Measurements from ENCODE around the gene ESR2.

ESR2 gene

DNA sequence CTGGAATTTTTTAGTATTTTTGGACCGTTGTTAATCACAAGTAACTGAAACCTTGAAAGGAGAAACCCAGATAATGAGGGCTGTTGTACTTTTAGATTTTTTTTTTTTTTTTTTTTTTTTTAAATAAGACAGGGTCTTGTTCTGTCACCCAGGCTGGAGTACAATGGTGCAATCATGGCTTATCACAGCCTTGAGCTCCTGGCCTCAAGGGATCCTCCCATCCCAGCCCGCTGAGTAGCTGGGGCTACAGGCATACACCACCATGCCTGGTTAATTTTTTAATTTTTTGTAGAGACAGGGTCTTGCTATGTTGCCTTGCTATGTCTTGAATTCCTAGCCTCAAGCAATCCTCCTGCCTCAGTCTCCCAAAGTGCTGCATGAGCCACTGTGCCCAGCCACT lies 229.7 kb downstream of the ESR2 start:
- no peak overlapping the region for H3K4me3 ChIP-seq (IDR thresholded peaks at IDR 0.05; ENCODE audit: insufficient read depth, low read depth, low read length)
- no peak overlapping the region for H3K4me2 ChIP-seq
- no peaks in the 10 kb centered on the region for H3K27me3 ChIP-seq (ENCODE audit: insufficient read depth, low read depth)
- H3K79me2 ChIP-seq (ENCODE audit: insufficient read depth, low read depth), result no peaks in the 10 kb centered on the region
- H3K4me1 ChIP-seq (ENCODE audit: low read depth, poor library complexity, severe bottlenecking), result no peaks in the 10 kb centered on the region
- TF ChIP-seq, protein P1, sequence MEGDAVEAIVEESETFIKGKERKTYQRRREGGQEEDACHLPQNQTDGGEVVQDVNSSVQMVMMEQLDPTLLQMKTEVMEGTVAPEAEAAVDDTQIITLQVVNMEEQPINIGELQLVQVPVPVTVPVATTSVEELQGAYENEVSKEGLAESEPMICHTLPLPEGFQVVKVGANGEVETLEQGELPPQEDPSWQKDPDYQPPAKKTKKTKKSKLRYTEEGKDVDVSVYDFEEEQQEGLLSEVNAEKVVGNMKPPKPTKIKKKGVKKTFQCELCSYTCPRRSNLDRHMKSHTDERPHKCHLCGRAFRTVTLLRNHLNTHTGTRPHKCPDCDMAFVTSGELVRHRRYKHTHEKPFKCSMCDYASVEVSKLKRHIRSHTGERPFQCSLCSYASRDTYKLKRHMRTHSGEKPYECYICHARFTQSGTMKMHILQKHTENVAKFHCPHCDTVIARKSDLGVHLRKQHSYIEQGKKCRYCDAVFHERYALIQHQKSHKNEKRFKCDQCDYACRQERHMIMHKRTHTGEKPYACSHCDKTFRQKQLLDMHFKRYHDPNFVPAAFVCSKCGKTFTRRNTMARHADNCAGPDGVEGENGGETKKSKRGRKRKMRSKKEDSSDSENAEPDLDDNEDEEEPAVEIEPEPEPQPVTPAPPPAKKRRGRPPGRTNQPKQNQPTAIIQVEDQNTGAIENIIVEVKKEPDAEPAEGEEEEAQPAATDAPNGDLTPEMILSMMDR (conservative IDR thresholded peaks at IDR 0.05; ENCODE audit: low read depth, low read length), result no peak
- no peak overlapping the region for H3K9ac ChIP-seq
- H4K20me1 ChIP-seq (ENCODE audit: insufficient read depth), result no peaks in the 10 kb centered on the region
- no peaks in the 10 kb centered on the region for H3K36me3 ChIP-seq (ENCODE audit: insufficient read depth)
- no peak overlapping the region for H2AFZ ChIP-seq (ENCODE audit: low read depth)
- H3K27ac ChIP-seq, result no peak overlapping the region

DNA sequence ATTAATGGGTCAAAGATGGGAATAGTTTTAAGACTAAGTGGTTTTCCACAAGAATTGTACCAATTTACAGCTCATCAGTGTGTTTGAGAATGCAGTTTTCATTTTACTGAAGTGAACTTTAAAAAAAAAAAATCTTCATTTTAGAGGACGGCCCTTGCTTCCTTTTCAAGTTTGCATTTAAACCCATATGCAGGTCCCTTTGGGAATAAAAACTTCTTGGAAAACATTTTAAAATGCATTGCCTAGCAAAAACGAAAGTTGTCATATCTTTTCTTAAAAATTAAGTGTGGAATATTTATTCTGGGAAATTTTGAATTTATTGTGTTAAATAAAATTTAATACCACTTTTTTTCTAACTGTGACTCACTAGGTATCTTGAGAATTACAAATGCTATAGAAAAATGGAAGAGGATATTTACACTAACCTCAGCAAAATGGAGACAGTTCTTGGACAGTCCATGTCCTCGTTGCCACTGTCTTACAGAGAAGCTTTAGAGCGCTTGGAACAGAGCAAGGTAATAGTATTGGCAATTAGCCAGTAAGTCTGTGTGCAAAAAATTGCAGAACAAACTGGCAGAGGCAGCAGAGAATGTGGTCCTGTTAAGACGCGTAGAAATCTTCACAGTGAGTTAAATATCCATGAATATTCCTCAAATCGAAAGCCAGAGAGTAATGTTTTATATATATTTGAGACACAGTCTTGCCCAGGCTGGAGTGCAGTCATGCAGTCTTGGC lies 231.6 kb downstream of the ESR2 start:
- no peaks in the 10 kb centered on the region for H3K36me3 ChIP-seq (ENCODE audit: insufficient read depth)
- H3K4me2 ChIP-seq, result no peak overlapping the region
- TF ChIP-seq, protein P1 (conservative IDR thresholded peaks at IDR 0.05; ENCODE audit: low read depth, low read length), result no peak

DNA sequence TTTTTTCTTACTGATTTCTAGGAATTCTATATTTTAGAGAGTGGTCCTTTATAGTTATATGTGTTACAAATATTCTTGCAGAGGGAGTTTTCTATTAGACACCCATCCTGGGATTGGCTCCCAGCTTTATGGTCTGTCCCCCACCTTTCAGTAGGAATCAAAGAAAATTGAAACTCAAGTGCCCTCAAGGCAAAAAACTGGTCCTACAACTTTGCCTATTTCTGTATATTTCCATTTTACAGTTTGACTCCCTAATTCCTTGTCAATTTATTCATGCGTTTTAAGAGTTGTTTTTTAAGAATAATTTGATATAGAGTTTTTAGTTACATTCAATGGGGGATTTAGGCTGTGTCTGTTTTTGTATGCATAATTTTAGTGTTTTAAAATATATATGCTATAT lies 232.5 kb downstream of the ESR2 start:
- no peaks in the 10 kb centered on the region for H3K27me3 ChIP-seq (ENCODE audit: insufficient read depth, low read depth)
- TF ChIP-seq, protein P1 (conservative IDR thresholded peaks at IDR 0.05; ENCODE audit: low read depth, low read length), result no peak
- no peaks in the 10 kb centered on the region for H3K79me2 ChIP-seq (ENCODE audit: insufficient read depth, low read depth)
- H3K9ac ChIP-seq, result no peak overlapping the region
- H3K36me3 ChIP-seq (ENCODE audit: insufficient read depth), result no peaks in the 10 kb centered on the region
- no peak overlapping the region for H3K27ac ChIP-seq
- no peak overlapping the region for H2AFZ ChIP-seq (ENCODE audit: low read depth)
- no peaks in the 10 kb centered on the region for H3K4me1 ChIP-seq (ENCODE audit: low read depth, poor library complexity, severe bottlenecking)
- H4K20me1 ChIP-seq (ENCODE audit: insufficient read depth), result no peaks in the 10 kb centered on the region
- no peak overlapping the region for H3K4me2 ChIP-seq
- no peak overlapping the region for H3K4me3 ChIP-seq (IDR thresholded peaks at IDR 0.05; ENCODE audit: insufficient read depth, low read depth, low read length)

More for the DNA sequence above, 231.6 kb downstream of the ESR2 start:
- Histone ChIP-seq H3K4me3 (IDR thresholded peaks at IDR 0.05; ENCODE audit: insufficient read depth, low read depth, low read length) (no peak overlapping the region), H3K27me3 (ENCODE audit: insufficient read depth, low read depth) (no peaks in the 10 kb centered on the region), H3K9ac (no peak overlapping the region), H4K20me1 (ENCODE audit: insufficient read depth) (no peaks in the 10 kb centered on the region), H3K79me2 (ENCODE audit: insufficient read depth, low read depth) (no peaks in the 10 kb centered on the region), H3K27ac (no peak overlapping the region), H2AFZ (ENCODE audit: low read depth) (no peak overlapping the region), H3K4me1 (ENCODE audit: low read depth, poor library complexity, severe bottlenecking) (no peaks in the 10 kb centered on the region)

DNA sequence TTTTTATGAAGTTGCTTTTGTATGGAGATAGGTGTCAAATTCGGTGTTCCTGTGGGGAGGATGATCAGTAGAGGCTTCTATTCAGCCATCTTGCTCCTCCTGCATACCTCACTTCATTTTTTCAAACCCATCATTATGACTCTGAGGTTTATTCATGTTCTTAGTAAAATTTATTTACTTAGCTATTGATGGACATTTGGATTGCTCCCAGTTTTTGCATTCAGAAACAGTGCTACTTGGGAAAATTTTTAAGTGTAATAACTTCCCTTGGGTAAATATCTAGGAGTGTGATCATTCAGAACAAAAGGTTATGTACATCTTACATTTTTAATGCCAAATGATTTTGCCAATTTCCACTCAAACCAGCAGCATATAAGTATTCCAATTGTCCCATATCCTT lies 233.1 kb downstream of the ESR2 start:
- H2AFZ ChIP-seq (ENCODE audit: low read depth), result no peak overlapping the region
- no peak overlapping the region for H3K4me2 ChIP-seq
- no peak overlapping the region for H3K9ac ChIP-seq
- H3K36me3 ChIP-seq (ENCODE audit: insufficient read depth), result no peaks in the 10 kb centered on the region
- no peaks in the 10 kb centered on the region for H3K79me2 ChIP-seq (ENCODE audit: insufficient read depth, low read depth)
- no peaks in the 10 kb centered on the region for H3K27me3 ChIP-seq (ENCODE audit: insufficient read depth, low read depth)
- TF ChIP-seq, protein P1 (conservative IDR thresholded peaks at IDR 0.05; ENCODE audit: low read depth, low read length), result no peak
- H3K4me1 ChIP-seq (ENCODE audit: low read depth, poor library complexity, severe bottlenecking), result no peaks in the 10 kb centered on the region
- H3K27ac ChIP-seq, result no peak overlapping the region
- H4K20me1 ChIP-seq (ENCODE audit: insufficient read depth), result no peaks in the 10 kb centered on the region
- H3K4me3 ChIP-seq (IDR thresholded peaks at IDR 0.05; ENCODE audit: insufficient read depth, low read depth, low read length), result no peak overlapping the region
